T-helper 1 cell treated with Interleukin-12 subunit alpha and Interleukin-12 subunit beta and Interleukin-4 antibody, amounts not matched to agents 30 ng/mL and 1 ng/mL, for 36 hours (primary cell): ENCODE results near the gene ACAA2. TPM values are rescaled to one million over a fixed set of nuclear protein-coding genes. Genes with fewer than 3 reads are reported as not detected.
"Not testable (repeated sequence)": the region's sequence is repeated elsewhere in the genome, so short reads cannot be mapped to it uniquely, and the experiment has no call there.

Experiments
- intact Hi-C: fragments of 100-400 bp; cut with micrococcal nuclease; formaldehyde crosslinking; loops from one replicate; pipeline ENCODE4 v1.15.1; 2024
- total RNA-seq: library from RNA; stranded (reverse); gene quantifications from 2 replicates; pipeline ENCODE4 v1.2.3, GENCODE V29; 2022

Gene ACAA2
- total RNA-seq, 1 donor from 2014 or later = 88.0 TPM

GRCh38 chr18:49846361-49846662 is 33.0 kb upstream of the ACAA2 start:
- intact Hi-C loops = no loop called here

- intact Hi-C loops = no loop called here
These were observed 32.5 kb upstream of the ACAA2 start for GRCh38 chr18:49845629-49846360.

- intact Hi-C loops = no loop called here
These were observed 31.6 kb upstream of the ACAA2 start for GRCh38 chr18:49844903-49845302.

GRCh38 chr18:49843778-49844625 is 30.7 kb upstream of the ACAA2 start:
- intact Hi-C loops = no loop called here

GRCh38 chr18:49843131-49843530 is 29.8 kb upstream of the ACAA2 start:
- intact Hi-C loops = no loop called here

GRCh38 chr18:49842656-49843055 is 29.3 kb upstream of the ACAA2 start:
- intact Hi-C loops = no loop called here

GRCh38 chr18:49841236-49842217 is 28.2 kb upstream of the ACAA2 start:
- intact Hi-C loops = no loop called here

- intact Hi-C loops = no loop called here
These were observed 25.7 kb upstream of the ACAA2 start for GRCh38 chr18:49839012-49839411.

GRCh38 chr18:49838381-49838780 is 25.0 kb upstream of the ACAA2 start:
- intact Hi-C loops = no loop called here

- intact Hi-C loops = no loop called here
These were observed 24.6 kb upstream of the ACAA2 start for GRCh38 chr18:49837889-49838288.

- intact Hi-C loops = not testable (repeated sequence)
These were observed 24.0 kb upstream of the ACAA2 start for GRCh38 chr18:49837316-49837835.

- intact Hi-C loops = no loop called here
These were observed 22.1 kb upstream of the ACAA2 start for GRCh38 chr18:49835405-49835804.

GRCh38 chr18:49834258-49834657 is 20.9 kb upstream of the ACAA2 start:
- intact Hi-C loops = no loop called here

GRCh38 chr18:49833814-49834213 is 20.5 kb upstream of the ACAA2 start:
- intact Hi-C loops = no loop called here

GRCh38 chr18:49832221-49832647 is 18.9 kb upstream of the ACAA2 start:
- intact Hi-C loops = no loop called here

GRCh38 chr18:49827996-49828395 is 14.7 kb upstream of the ACAA2 start:
- intact Hi-C loops = no loop called here

GRCh38 chr18:49819823-49820671 is 6.7 kb upstream of the ACAA2 start:
- intact Hi-C loops = loop anchor here (1.0 to 5.0 kb wide), 4 partner anchors 8 to 537 kb away; no protein-coding TSS in a partner anchor

GRCh38 chr18:49819071-49819662 is 5.8 kb upstream of the ACAA2 start:
- intact Hi-C loops = no loop called here

GRCh38 chr18:49817947-49818346 is 4.6 kb upstream of the ACAA2 start:
- intact Hi-C loops = no loop called here

- intact Hi-C loops = loop anchor here (2.0 kb wide), 1 partner anchor 1885 kb away; the partner anchor contains the start of gene SMAD2
These were observed 2.6 kb upstream of the ACAA2 start for GRCh38 chr18:49815927-49816326.
